Melanocyte of skin (primary cell): ENCODE measurements around the gene PCDHA5. TPM values are rescaled to one million over a fixed set of nuclear protein-coding genes. Genes with fewer than 3 reads are reported as not detected.

Source experiments
- total RNA-seq, 2 donors: library from RNA; depleted of rRNA; stranded (reverse); fragments of >200 nt; gene quantifications; 2 replicates each; pipeline ENCODE4 v1.2.3, GENCODE V29; 2012

Gene PCDHA5
- total RNA-seq, result under 1 TPM; under 0.01 TPM

GRCh38 chr5:140821375-140822280 lies at the start of gene PCDHA5:
Gene PCDHA5 (plus strand): TSS chr5:140821613.

GRCh38 chr5:140785905-140786686 lies 35.3 kb upstream of the PCDHA5 start, which contains the start of gene PCDHA1:
Gene PCDHA1 (plus strand): TSS chr5:140786140.

GRCh38 chr5:140794595-140795258 lies 26.7 kb upstream of the PCDHA5 start, which contains the start of gene PCDHA2:
Gene PCDHA2 (plus strand): TSS chr5:140794852.

GRCh38 chr5:140800816-140801493 lies 20.5 kb upstream of the PCDHA5 start, which contains the start of gene PCDHA3:
Gene PCDHA3 (plus strand): TSS chr5:140801057.

GRCh38 chr5:140806834-140807775 lies 14.3 kb upstream of the PCDHA5 start, which contains the start of gene PCDHA4:
Gene PCDHA4 (plus strand): TSS chr5:140807068.

GRCh38 chr5:140827704-140828361 lies 6.4 kb downstream of the PCDHA5 start, which contains the start of gene PCDHA6:
Gene PCDHA6 (plus strand): TSS chr5:140827960. CDS start chr5:140828092, 132 bp downstream.

GRCh38 chr5:140833993-140834392 lies 12.6 kb downstream of the PCDHA5 start, which contains the start of gene PCDHA7:
Gene PCDHA7 (plus strand): TSS chr5:140834269. CDS start chr5:140834384, 115 bp downstream.

GRCh38 chr5:140840978-140841962 lies 19.9 kb downstream of the PCDHA5 start, which contains the start of gene PCDHA8:
Gene PCDHA8 (plus strand): TSS chr5:140841187. CDS start chr5:140841322, 135 bp downstream.

GRCh38 chr5:140848139-140849102 lies 27.0 kb downstream of the PCDHA5 start, which contains the start of gene PCDHA9:
Gene PCDHA9 (plus strand): TSS chr5:140848382. CDS start chr5:140848496, 114 bp downstream.

GRCh38 chr5:140855772-140856674 lies 34.6 kb downstream of the PCDHA5 start, which contains the start of gene PCDHA10:
Gene PCDHA10 (plus strand): TSS chr5:140855897. CDS start chr5:140856049, 152 bp downstream.

GRCh38 chr5:140868721-140869554 lies 47.5 kb downstream of the PCDHA5 start, which contains the start of gene PCDHA11:
Gene PCDHA11 (plus strand): TSS chr5:140868957. CDS start chr5:140869104, 147 bp downstream.

